ENCODE measurements around the gene ATE1.

The ATE1 gene

DNA sequence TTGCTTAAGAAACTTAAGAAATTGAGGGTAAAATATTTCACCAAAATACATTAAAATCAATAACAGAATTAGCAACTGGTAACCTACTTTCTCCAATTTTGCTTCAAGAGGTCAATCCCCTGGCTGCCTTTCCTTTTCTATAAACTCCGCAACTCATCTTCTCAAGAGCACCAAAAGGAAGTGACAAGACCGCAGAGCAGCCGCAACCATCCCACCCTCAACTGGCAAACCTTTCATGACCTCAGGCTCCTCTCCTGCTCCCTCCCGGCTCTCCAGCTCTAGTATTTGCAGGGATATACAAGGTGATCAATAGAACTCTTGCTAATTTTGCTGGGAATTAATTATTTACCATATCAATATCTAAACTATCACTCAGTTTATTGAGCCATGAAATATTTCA is 88.9 kb downstream of the ATE1 start:
- no peaks in the 10 kb centered on the region for H3K4me1 ChIP-seq (ENCODE audit: control insufficient read depth in 1 of 2, insufficient read depth in 2 of 2, low read length in 2 of 2)
- no CpG with 5 or more reads among the region's 4 CpGs for WGBS (ENCODE audit: extremely low coverage, insufficient coverage, insufficient read length)
- no peak overlapping the region for H2BK120ac ChIP-seq (ENCODE audit: insufficient read depth, low read length, poor library complexity)
- no peak overlapping the region for H3K4me3 ChIP-seq (ENCODE audit: low read depth, low read length)
- no peak overlapping the region for H4K8ac ChIP-seq (ENCODE audit: low read depth, low read length)
- DNase-seq = no peak
- no peaks in the 10 kb centered on the region for H3K9me3 ChIP-seq (ENCODE audit: insufficient read depth, low read depth, low read length)
- no peaks in the 10 kb centered on the region for H3K27me3 ChIP-seq (ENCODE audit: insufficient read depth, low read length)
- H2AK5ac ChIP-seq (ENCODE audit: low read length) = no peak overlapping the region
- H3K36me3 ChIP-seq (ENCODE audit: control insufficient read depth in 1 of 2, insufficient read depth in 2 of 2, low read length in 2 of 2) = no peaks in the 10 kb centered on the region
- H3K27ac ChIP-seq (ENCODE audit: low read depth, low read length) = no peak overlapping the region
- H3K23ac ChIP-seq (ENCODE audit: low read length) = no peak overlapping the region
- H3K4me2 ChIP-seq (ENCODE audit: low read length) = no peak overlapping the region
- no peak overlapping the region for H4K91ac ChIP-seq (ENCODE audit: low read depth, low read length)
- no peak overlapping the region for H3K9ac ChIP-seq (ENCODE audit: low read length)
- no peak overlapping the region for H2BK5ac ChIP-seq (ENCODE audit: low read depth, low read length, poor library complexity)
- no peak overlapping the region for H3K14ac ChIP-seq (ENCODE audit: low read length)
- H3K4ac ChIP-seq (ENCODE audit: low read depth, low read length) = no peak overlapping the region
- H3K79me2 ChIP-seq (ENCODE audit: control insufficient read depth, insufficient read depth, low read length, poor library complexity) = no peaks in the 10 kb centered on the region
- no peak overlapping the region for H2BK12ac ChIP-seq (ENCODE audit: low read length)
- H3K79me1 ChIP-seq (ENCODE audit: low read length) = no peaks in the 10 kb centered on the region
- no peak overlapping the region for H2AFZ ChIP-seq (ENCODE audit: insufficient read depth, low read length, poor library complexity)
- H3K18ac ChIP-seq (ENCODE audit: low read length) = no peak overlapping the region
- no peak overlapping the region for H4K12ac ChIP-seq (ENCODE audit: low read depth, low read length)

DNA sequence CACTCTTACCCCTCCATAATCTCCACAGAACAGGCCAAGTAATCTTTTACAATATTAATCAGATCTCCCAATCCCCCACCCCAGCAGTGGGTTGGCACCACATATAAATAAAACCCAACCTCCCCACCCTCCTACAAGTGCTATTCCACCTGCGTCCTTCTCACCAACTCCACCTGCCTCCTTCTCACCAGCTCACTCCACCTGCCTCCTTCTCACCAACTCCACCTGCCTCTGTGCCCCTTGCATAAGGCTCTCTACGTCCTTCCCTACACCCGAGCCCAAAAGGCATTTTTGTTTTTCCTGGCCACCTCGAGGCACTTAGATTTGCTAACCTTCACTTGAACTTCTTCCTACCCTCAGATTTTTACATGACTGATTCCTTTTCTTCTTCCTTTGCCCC is 89.7 kb downstream of the ATE1 start:
- no peak overlapping the region for H3K18ac ChIP-seq (ENCODE audit: low read length)
- H4K12ac ChIP-seq (ENCODE audit: low read depth, low read length) = no peak overlapping the region
- H2BK12ac ChIP-seq (ENCODE audit: low read length) = no peak overlapping the region
- no peak overlapping the region for H2BK120ac ChIP-seq (ENCODE audit: insufficient read depth, low read length, poor library complexity)
- H3K4me2 ChIP-seq (ENCODE audit: low read length) = no peak overlapping the region
- no peak overlapping the region for H2AFZ ChIP-seq (ENCODE audit: insufficient read depth, low read length, poor library complexity)
- no peak overlapping the region for H3K4ac ChIP-seq (ENCODE audit: low read depth, low read length)
- H4K91ac ChIP-seq (ENCODE audit: low read depth, low read length) = no peak overlapping the region
- H2AK5ac ChIP-seq (ENCODE audit: low read length) = no peak overlapping the region
- no peak overlapping the region for H2BK5ac ChIP-seq (ENCODE audit: low read depth, low read length, poor library complexity)
- H3K9ac ChIP-seq (ENCODE audit: low read length) = no peak overlapping the region
- no peak overlapping the region for H3K27ac ChIP-seq (ENCODE audit: low read depth, low read length)
- DNase-seq = no peak
- no CpG with 5 or more reads among the region's 4 CpGs for WGBS (ENCODE audit: extremely low coverage, insufficient coverage, insufficient read length)
- H3K36me3 ChIP-seq (ENCODE audit: control insufficient read depth in 1 of 2, insufficient read depth in 2 of 2, low read length in 2 of 2) = no peaks in the 10 kb centered on the region
- no peaks in the 10 kb centered on the region for H3K4me1 ChIP-seq (ENCODE audit: control insufficient read depth in 1 of 2, insufficient read depth in 2 of 2, low read length in 2 of 2)
- H3K79me1 ChIP-seq (ENCODE audit: low read length) = no peaks in the 10 kb centered on the region
- no peak overlapping the region for H3K4me3 ChIP-seq (ENCODE audit: low read depth, low read length)
- no peak overlapping the region for H4K8ac ChIP-seq (ENCODE audit: low read depth, low read length)
- H3K27me3 ChIP-seq (ENCODE audit: insufficient read depth, low read length) = no peaks in the 10 kb centered on the region
- no peak overlapping the region for H3K14ac ChIP-seq (ENCODE audit: low read length)
- H3K79me2 ChIP-seq (ENCODE audit: control insufficient read depth, insufficient read depth, low read length, poor library complexity) = no peaks in the 10 kb centered on the region
- H3K23ac ChIP-seq (ENCODE audit: low read length) = no peak overlapping the region
- H3K9me3 ChIP-seq (ENCODE audit: insufficient read depth, low read depth, low read length) = no peaks in the 10 kb centered on the region

DNA sequence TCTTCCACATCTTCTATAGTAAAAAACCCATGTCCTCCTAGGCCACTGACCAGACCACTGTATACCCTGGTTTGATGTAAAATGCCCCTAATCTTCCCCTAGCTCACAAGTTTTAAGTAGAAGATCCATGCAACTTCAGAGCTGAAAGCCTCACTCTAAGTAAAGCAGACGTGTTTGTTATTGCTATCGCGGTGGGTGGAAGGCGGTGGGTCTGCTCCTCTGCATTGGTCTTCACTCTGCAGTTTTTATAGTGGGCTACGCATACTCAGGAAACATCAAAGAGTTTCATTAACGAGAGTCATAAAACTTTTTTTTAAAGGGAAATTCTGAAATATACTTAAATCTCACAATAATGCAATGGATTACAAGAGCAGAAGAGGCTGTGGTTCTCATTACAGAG is 91.7 kb downstream of the ATE1 start:
- Histone ChIP-seq H2BK120ac (ENCODE audit: insufficient read depth, low read length, poor library complexity) (no peak overlapping the region), H3K14ac (ENCODE audit: low read length) (no peak overlapping the region), H3K4ac (ENCODE audit: low read depth, low read length) (no peak overlapping the region), H3K27ac (ENCODE audit: low read depth, low read length) (no peak overlapping the region), H3K4me3 (ENCODE audit: low read depth, low read length) (no peak overlapping the region), H4K91ac (ENCODE audit: low read depth, low read length) (no peak overlapping the region), H2AK5ac (ENCODE audit: low read length) (no peak overlapping the region), H3K9me3 (ENCODE audit: insufficient read depth, low read depth, low read length) (no peaks in the 10 kb centered on the region), H2AFZ (ENCODE audit: insufficient read depth, low read length, poor library complexity) (no peak overlapping the region), H4K12ac (ENCODE audit: low read depth, low read length) (no peak overlapping the region), H3K9ac (ENCODE audit: low read length) (no peak overlapping the region), H3K23ac (ENCODE audit: low read length) (no peak overlapping the region), H3K79me2 (ENCODE audit: control insufficient read depth, insufficient read depth, low read length, poor library complexity) (no peaks in the 10 kb centered on the region), H3K4me2 (ENCODE audit: low read length) (no peak overlapping the region), H3K27me3 (ENCODE audit: insufficient read depth, low read length) (no peaks in the 10 kb centered on the region), H3K36me3 (ENCODE audit: control insufficient read depth in 1 of 2, insufficient read depth in 2 of 2, low read length in 2 of 2) (no peaks in the 10 kb centered on the region), H4K8ac (ENCODE audit: low read depth, low read length) (no peak overlapping the region), H3K18ac (ENCODE audit: low read length) (no peak overlapping the region), H3K4me1 (ENCODE audit: control insufficient read depth in 1 of 2, insufficient read depth in 2 of 2, low read length in 2 of 2) (no peaks in the 10 kb centered on the region), H2BK5ac (ENCODE audit: low read depth, low read length, poor library complexity) (no peak overlapping the region), H3K79me1 (ENCODE audit: low read length) (no peaks in the 10 kb centered on the region), H2BK12ac (ENCODE audit: low read length) (no peak overlapping the region)
- no peak for DNase-seq
- no CpG with 5 or more reads among the region's 6 CpGs for WGBS (ENCODE audit: extremely low coverage, insufficient coverage, insufficient read length)

DNA sequence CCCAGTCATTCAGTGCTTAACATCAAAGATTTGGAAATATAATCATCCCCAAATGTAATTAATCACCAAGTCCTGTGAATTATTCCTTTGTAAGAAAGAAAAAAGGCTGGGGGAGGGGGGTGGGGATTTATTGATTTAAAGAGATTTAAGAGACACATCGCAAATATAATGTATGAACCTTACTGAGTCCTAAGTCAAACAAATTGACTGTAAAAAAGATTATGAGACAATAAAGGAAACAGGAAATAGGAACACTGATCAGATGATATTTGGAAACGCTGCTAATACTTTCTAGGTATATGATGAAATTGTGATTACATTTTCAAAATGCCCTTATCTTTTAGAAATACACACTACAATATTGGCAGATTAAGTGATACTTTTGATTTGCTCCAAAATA is 92.5 kb downstream of the ATE1 start:
- no peak overlapping the region for H2BK12ac ChIP-seq (ENCODE audit: low read length)
- no peak overlapping the region for H3K18ac ChIP-seq (ENCODE audit: low read length)
- no peak overlapping the region for H2AFZ ChIP-seq (ENCODE audit: insufficient read depth, low read length, poor library complexity)
- no peaks in the 10 kb centered on the region for H3K36me3 ChIP-seq (ENCODE audit: control insufficient read depth in 1 of 2, insufficient read depth in 2 of 2, low read length in 2 of 2)
- H3K27ac ChIP-seq (ENCODE audit: low read depth, low read length) = no peak overlapping the region
- no peaks in the 10 kb centered on the region for H3K79me2 ChIP-seq (ENCODE audit: control insufficient read depth, insufficient read depth, low read length, poor library complexity)
- H4K12ac ChIP-seq (ENCODE audit: low read depth, low read length) = no peak overlapping the region
- H4K91ac ChIP-seq (ENCODE audit: low read depth, low read length) = no peak overlapping the region
- H3K4me2 ChIP-seq (ENCODE audit: low read length) = no peak overlapping the region
- H2AK5ac ChIP-seq (ENCODE audit: low read length) = no peak overlapping the region
- no peak overlapping the region for H3K4ac ChIP-seq (ENCODE audit: low read depth, low read length)
- H3K4me1 ChIP-seq (ENCODE audit: control insufficient read depth in 1 of 2, insufficient read depth in 2 of 2, low read length in 2 of 2) = no peaks in the 10 kb centered on the region
- DNase-seq = no peak
- WGBS (ENCODE audit: extremely low coverage, insufficient coverage, insufficient read length) = no CpG with 5 or more reads among the region's 2 CpGs
- no peaks in the 10 kb centered on the region for H3K9me3 ChIP-seq (ENCODE audit: insufficient read depth, low read depth, low read length)
- no peak overlapping the region for H2BK5ac ChIP-seq (ENCODE audit: low read depth, low read length, poor library complexity)
- no peak overlapping the region for H4K8ac ChIP-seq (ENCODE audit: low read depth, low read length)
- no peak overlapping the region for H3K4me3 ChIP-seq (ENCODE audit: low read depth, low read length)
- no peak overlapping the region for H3K23ac ChIP-seq (ENCODE audit: low read length)
- no peaks in the 10 kb centered on the region for H3K79me1 ChIP-seq (ENCODE audit: low read length)
- no peak overlapping the region for H3K9ac ChIP-seq (ENCODE audit: low read length)
- H3K14ac ChIP-seq (ENCODE audit: low read length) = no peak overlapping the region
- no peaks in the 10 kb centered on the region for H3K27me3 ChIP-seq (ENCODE audit: insufficient read depth, low read length)
- no peak overlapping the region for H2BK120ac ChIP-seq (ENCODE audit: insufficient read depth, low read length, poor library complexity)

Measured in trophoblast cell (in vitro differentiated cells and primary cell).